ENCODE results near the gene CLCN6.

DNA sequence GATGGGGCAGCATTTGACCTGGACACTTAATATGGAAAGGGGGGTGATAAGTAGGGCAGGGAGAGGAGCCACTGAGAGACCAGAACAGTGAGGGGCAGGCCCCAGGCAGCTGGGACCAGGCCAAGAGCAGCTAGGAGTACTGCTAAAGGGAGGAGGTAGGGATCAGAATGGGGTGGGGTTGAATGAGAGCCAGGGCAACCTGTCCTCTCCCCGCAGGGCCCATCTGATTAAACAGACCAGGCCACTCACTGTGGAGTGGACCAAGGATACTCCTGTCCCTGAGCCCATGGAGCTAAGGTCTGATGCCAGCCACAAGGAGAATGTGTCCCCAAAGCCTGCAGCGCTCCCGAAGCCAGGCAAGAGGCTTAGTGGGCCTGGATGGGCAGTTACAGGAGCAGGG lies 41.9 kb upstream of the CLCN6 start:
- TF ChIP-seq, protein P1, sequence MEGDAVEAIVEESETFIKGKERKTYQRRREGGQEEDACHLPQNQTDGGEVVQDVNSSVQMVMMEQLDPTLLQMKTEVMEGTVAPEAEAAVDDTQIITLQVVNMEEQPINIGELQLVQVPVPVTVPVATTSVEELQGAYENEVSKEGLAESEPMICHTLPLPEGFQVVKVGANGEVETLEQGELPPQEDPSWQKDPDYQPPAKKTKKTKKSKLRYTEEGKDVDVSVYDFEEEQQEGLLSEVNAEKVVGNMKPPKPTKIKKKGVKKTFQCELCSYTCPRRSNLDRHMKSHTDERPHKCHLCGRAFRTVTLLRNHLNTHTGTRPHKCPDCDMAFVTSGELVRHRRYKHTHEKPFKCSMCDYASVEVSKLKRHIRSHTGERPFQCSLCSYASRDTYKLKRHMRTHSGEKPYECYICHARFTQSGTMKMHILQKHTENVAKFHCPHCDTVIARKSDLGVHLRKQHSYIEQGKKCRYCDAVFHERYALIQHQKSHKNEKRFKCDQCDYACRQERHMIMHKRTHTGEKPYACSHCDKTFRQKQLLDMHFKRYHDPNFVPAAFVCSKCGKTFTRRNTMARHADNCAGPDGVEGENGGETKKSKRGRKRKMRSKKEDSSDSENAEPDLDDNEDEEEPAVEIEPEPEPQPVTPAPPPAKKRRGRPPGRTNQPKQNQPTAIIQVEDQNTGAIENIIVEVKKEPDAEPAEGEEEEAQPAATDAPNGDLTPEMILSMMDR (IDR thresholded peaks at IDR 0.05), result no peak
- no peak for TF ChIP-seq POLR2A (IDR thresholded peaks at IDR 0.05)
- TF ChIP-seq POLR2AphosphoS5 (IDR thresholded peaks at IDR 0.05), result no peak

Data from prostate gland (tissue), 2 donors.